Activated T-cell treated with anti-CD3 and anti-CD28 coated beads for 4 hours (primary cell): ENCODE results near the gene PDPN.

Source experiments
- DNase-seq: peaks from one replicate; pipeline ENCODE4 v3.0.0-alpha.2; 2020

The PDPN gene

GRCh38 chr1:13581446-13581845 lies 2.2 kb upstream of the PDPN start:
- DNase-seq, result no peak

- no peak for DNase-seq
These were observed 754 bp upstream of the PDPN start for GRCh38 chr1:13582713-13583443.

GRCh38 chr1:13583966-13584791 lies 547 bp downstream of the PDPN start:
- no peak for DNase-seq

- DNase-seq, result no peak
These were observed 1.4 kb downstream of the PDPN start for GRCh38 chr1:13584876-13585611.

GRCh38 chr1:13585612-13585991 lies 2.0 kb downstream of the PDPN start:
- DNase-seq, result no peak

- DNase-seq, result no peak
These were observed 2.4 kb downstream of the PDPN start for GRCh38 chr1:13586001-13586400.

- no peak for DNase-seq
These were observed 3.8 kb downstream of the PDPN start for GRCh38 chr1:13587256-13588030.

- DNase-seq, result no peak
These were observed 5.5 kb downstream of the PDPN start for GRCh38 chr1:13588946-13589796.

GRCh38 chr1:13590486-13590885 lies 6.9 kb downstream of the PDPN start:
- DNase-seq, result no peak

GRCh38 chr1:13593511-13594131 lies 10.0 kb downstream of the PDPN start:
- DNase-seq, result no peak

GRCh38 chr1:13595411-13595810 lies 11.8 kb downstream of the PDPN start:
- no peak for DNase-seq

GRCh38 chr1:13597166-13597565 lies 13.5 kb downstream of the PDPN start:
- DNase-seq, result no peak

GRCh38 chr1:13600762-13601453 lies 17.3 kb downstream of the PDPN start:
- no peak for DNase-seq

GRCh38 chr1:13604176-13604575 lies 20.5 kb downstream of the PDPN start:
- no peak for DNase-seq

GRCh38 chr1:13604721-13605120 lies 21.1 kb downstream of the PDPN start:
- no peak for DNase-seq

- no peak for DNase-seq
These were observed 21.5 kb downstream of the PDPN start for GRCh38 chr1:13605159-13605558.

- DNase-seq, result no peak
These were observed 23.4 kb downstream of the PDPN start for GRCh38 chr1:13607002-13607401.

- DNase-seq, result no peak
These were observed 32.6 kb downstream of the PDPN start for GRCh38 chr1:13616234-13616633.

- no peak for DNase-seq
These were observed 33.5 kb downstream of the PDPN start for GRCh38 chr1:13617108-13617507.

GRCh38 chr1:13617773-13618172 lies 34.1 kb downstream of the PDPN start:
- no peak for DNase-seq

- no peak for DNase-seq
These were observed 34.9 kb downstream of the PDPN start for GRCh38 chr1:13618483-13618882.
